ENCODE results near the gene GPC5.

GPC5 gene

GRCh38 chr13:91464336-91464735, 65.9 kb downstream of the GPC5 start:
- DNase-seq: no peak

- no peak for DNase-seq
These were observed 68.8 kb downstream of the GPC5 start for GRCh38 chr13:91467236-91467635.

GRCh38 chr13:91468301-91468700, 69.9 kb downstream of the GPC5 start:
- no peak for DNase-seq

- no peak for DNase-seq
These were observed 71.7 kb downstream of the GPC5 start for GRCh38 chr13:91470084-91470621.

- no peak for DNase-seq
These were observed 72.3 kb downstream of the GPC5 start for GRCh38 chr13:91470681-91471080.

- no peak for DNase-seq
These were observed 84.0 kb downstream of the GPC5 start for GRCh38 chr13:91482427-91482826.

GRCh38 chr13:91491980-91492379, 93.6 kb downstream of the GPC5 start:
- no peak for DNase-seq

- DNase-seq: no peak
These were observed 95.0 kb downstream of the GPC5 start for GRCh38 chr13:91493442-91493841.

GRCh38 chr13:91498298-91498697, 99.9 kb downstream of the GPC5 start:
- no peak for DNase-seq

GRCh38 chr13:91504216-91504615, 105.8 kb downstream of the GPC5 start:
- no peak for DNase-seq

GRCh38 chr13:91506759-91507158, 108.3 kb downstream of the GPC5 start:
- no peak for DNase-seq

- no peak for DNase-seq
These were observed 111.6 kb downstream of the GPC5 start for GRCh38 chr13:91510058-91510457.

GRCh38 chr13:91513790-91514189, 115.4 kb downstream of the GPC5 start:
- no peak for DNase-seq

- no peak for DNase-seq
These were observed 118.4 kb downstream of the GPC5 start for GRCh38 chr13:91516799-91517198.

- DNase-seq: peak; percentile 13
These were observed 122.5 kb downstream of the GPC5 start for GRCh38 chr13:91520952-91521351.

GRCh38 chr13:91523116-91523515, 124.7 kb downstream of the GPC5 start:
- DNase-seq: no peak

- no peak for DNase-seq
These were observed 128.2 kb downstream of the GPC5 start for GRCh38 chr13:91526543-91527033.

- DNase-seq: no peak
These were observed 131.5 kb downstream of the GPC5 start for GRCh38 chr13:91529739-91530482.

- DNase-seq: no peak
These were observed 133.2 kb downstream of the GPC5 start for GRCh38 chr13:91531646-91532045.

- no peak for DNase-seq
These were observed 134.9 kb downstream of the GPC5 start for GRCh38 chr13:91533354-91533753.

GRCh38 chr13:91534996-91535395, 136.6 kb downstream of the GPC5 start:
- no peak for DNase-seq

- no peak for DNase-seq
These were observed 139.0 kb downstream of the GPC5 start for GRCh38 chr13:91537376-91537775.

GRCh38 chr13:91539286-91540157, 141.1 kb downstream of the GPC5 start:
- no peak for DNase-seq

Data from NCI-H1105 (cell line).